Stimulated activated CD8-positive, alpha-beta memory T cell treated with anti-CD3 and anti-CD28 coated beads, Interleukin-12 subunit alpha, Interleukin-12 subunit beta, amount 100 ng/mL, for 1 hour (primary cell): Measurements from ENCODE around the gene RANBP2.
"Not testable (repeated sequence)": the region's sequence is repeated elsewhere in the genome, so short reads cannot be mapped to it uniquely, and the experiment has no call there.

Experiments used
- DNase-seq: peaks from one replicate; pipeline ENCODE4 v3.0.0-alpha.2; 2020; ENCODE audit warnings: low read depth

Gene RANBP2

DNA sequence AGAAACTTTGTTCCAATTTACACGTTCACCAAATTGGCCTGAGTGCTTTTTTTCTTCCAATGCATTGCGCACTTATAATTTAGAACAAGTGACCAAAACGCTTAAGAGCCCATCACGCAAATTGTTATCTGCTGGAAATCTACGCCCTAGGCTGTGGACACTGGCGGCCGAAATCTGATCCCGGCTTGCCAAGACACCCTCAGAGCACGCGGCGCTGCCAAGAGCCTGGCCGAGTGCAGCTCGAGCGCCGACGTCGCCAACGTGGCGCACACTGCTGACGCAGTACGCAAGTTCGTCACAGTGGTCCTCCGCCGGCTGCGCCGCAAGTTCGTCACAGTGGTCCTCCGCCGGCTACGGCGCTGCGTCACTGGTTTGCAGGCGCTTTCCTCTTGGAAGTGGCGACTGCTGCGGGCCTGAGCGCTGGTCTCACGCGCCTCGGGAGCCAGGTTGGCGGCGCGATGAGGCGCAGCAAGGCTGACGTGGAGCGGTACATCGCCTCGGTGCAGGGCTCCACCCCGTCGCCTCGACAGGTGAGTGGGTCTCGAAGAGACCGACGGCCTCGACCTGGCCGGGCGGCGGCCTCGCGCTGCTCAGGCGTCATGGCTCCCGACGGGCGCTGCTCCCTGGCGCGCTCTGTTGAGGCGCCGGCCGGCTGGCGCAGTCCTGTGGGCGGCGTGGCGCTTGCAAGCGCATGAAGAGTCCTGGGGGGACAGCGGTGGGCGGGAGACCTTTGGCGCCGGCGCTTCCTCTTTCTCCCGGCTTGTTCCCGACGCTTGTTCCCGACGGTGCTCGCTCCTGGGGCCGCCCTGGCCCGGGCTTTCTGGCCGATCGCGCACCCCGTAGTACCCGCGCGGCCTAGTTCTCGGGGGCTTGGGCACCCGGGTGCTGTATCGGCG is at the start of gene RANBP2:
TSS of gene RANBP2 (plus strand) at position 334 of the 896 bp plus-strand sequence. CDS start at position 459, 125 bp downstream.
- peak; percentile 87 for DNase-seq

GRCh38 chr2:108670282-108670681 is 49.0 kb upstream of the RANBP2 start:
- not testable (repeated sequence) for DNase-seq

GRCh38 chr2:108672200-108672805 is 47.0 kb upstream of the RANBP2 start:
- DNase-seq, result not testable (repeated sequence)

DNA sequence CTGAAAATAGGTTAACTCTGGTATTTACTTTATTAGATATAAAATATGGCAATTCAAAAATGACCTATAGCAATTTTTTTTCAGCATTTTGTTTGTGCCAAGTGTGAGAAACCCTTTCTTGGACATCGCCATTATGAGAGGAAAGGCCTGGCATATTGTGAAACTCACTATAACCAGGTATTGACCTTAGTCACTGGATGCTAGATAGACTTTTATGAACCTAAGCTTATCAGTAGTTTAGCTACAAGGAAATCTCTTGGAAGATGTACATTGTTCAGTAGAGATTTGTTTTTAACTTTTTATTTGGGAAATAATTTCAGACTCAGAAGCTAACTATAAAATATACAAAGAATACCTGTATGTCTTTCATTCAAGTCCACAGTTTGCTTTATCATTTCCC is 42.8 kb upstream of the RANBP2 start:
- not testable (repeated sequence) for DNase-seq

GRCh38 chr2:108677239-108677744 is 42.0 kb upstream of the RANBP2 start:
- DNase-seq, result not testable (repeated sequence)

DNA sequence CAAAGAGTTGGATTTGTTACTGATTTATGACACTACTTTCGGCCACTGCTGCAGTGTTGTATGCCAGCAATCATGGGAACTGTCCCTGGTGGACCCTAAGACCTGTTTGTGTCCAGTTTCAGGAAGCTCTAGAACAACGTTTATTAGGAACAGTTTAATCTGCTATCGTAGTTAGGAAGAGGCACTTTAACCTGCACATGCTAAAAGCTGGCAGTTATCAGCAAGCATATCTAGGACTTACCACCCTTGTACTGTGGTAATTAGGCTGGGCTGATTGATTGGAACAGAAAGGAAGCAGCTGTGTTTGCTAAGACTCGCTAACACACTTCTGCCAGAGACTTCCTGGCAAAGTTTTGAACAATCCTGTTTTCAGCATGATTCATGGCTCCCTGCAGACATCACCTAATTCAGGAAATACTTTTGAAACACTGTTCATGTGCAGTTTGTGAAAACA is 41.1 kb upstream of the RANBP2 start:
- not testable (repeated sequence) for DNase-seq

DNA sequence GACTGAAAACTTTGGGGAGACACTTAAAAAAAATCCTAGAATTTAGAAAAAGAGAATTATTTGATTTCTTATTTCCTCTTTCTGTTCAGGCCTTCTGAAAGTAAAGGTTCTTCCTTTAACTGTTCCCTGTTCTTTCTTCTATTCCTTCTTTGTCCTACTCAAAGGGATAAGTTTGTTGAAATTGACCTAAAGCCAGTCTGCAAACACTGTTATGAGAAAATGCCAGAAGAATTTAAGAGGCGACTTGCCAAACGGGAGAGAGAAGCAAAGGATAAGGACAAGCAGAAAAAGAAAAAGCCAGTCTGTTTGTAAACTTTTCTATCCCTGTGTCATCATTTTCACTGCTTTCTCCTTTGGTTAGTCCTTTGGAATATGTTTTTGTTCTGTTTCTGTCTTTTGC is 38.5 kb upstream of the RANBP2 start:
- not testable (repeated sequence) for DNase-seq

DNA sequence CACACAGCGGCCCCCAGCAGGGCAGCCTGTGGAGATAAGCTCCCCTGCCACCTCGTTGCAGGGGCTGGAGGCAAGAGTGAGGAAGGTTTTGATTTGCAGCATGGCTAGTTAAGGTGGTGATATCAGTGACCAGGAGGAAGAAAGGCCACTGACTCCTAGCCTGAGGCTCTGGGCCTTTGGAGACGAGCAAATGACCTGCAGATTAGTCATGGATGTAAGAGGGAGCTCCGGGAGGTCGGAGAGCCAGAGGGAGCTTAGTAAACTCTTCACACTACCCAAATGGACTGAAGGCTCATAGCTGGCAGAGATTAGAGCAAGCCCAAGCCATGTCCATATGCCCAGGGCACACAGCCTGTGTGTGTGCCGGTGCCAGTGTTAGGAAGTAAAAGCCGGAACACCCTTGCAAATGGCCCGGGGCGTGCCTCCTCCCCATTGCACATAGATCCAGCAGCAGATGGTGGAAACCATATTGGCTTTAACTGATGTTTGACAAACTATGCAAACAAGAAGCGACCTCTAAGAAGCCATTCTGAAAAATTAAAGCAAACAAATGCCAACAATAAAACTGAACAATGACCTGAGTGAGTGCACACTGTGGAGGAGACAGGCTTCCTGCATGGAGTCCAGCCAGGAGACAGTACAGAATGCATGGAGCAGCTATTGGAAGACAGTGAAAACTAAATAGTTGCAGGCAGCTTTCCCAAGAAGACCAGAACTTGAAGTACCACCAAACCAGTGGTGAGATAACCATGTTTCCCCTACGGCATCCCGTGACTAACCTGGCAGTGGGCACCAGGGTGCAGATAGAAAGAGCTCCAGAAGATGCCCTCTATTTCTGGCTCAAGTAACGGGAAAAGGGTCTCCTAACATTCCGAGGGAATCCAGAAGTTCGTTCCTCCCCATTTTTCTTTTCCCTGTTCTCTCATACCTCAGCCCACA is 30.2 kb upstream of the RANBP2 start:
- not testable (repeated sequence) for DNase-seq

DNA sequence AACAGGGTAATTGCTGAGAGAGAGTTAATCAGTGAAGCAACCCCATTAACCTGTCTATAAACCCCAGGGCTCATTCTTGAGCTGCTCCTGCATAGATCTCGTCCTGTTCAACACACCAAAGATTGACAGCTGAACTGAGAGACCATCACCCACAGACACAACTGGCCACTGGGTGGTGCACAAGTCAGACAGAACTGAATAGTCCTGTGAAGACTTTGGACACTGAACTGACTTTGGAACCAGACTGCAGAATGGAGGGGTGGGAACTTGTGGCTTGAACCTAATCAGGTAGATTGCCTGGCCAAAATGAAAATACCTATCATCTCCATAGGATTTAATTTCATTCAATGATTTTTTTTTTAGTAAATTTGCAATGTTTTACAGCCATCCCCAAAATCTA is 29.3 kb upstream of the RANBP2 start:
- DNase-seq, result not testable (repeated sequence)

DNA sequence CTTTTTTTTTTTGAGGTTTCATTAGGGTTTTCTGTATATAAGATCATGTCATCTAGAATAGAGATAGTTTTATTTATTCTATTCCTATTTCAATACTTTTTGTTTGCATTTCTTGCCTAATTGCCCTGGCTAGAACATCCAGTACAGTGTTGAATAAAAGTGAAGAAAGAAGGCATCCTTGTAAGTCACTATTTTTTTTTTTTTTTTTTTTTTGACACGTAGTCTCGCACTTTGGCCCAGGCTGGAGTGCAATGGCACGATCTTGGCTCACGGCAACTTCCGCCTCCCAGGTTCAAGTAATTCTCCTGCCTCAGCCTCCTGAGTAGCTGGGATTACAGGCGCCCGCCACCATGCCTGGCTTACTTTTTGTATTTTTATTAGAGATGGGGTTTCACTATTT is 27.8 kb upstream of the RANBP2 start:
- DNase-seq, result no peak

GRCh38 chr2:108701208-108701607 is 18.1 kb upstream of the RANBP2 start:
- no peak for DNase-seq

DNA sequence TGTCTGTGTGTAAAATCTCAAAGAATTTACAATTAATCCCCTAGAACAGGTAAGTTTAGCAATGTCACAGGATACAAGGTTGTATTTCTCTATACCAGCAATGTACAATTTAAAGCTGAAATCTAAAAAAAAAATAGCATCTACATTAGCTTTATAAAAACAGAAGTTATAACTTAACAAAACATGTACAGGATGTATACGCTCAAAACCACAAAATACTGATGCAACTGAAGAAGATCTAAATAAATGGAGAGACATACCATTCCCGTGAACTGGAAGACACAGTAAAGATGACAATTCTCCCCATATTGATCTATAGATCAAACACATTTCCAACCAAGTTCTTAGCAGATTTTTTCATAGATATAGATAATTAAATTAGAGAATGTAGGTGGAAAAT is 17.5 kb upstream of the RANBP2 start:
- no peak for DNase-seq

DNA sequence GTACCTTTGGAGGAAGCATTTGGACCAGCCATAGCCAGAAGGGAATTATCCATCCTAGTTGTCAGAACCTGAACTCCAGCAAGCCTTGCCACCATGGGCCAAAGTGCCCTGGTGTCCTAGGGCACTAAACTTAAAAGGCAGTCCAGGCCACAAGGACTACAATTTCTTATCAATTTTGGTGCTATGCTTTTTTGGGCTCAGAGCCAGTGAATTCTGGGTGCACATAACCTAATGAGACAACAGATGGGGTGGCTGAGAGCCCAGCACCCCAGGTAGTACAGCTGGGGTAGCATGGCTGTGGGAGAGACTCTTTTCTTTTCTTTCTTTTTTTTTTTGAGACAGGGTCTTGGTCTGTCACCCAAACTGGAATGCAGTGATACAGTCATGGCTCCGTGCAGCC is 14.4 kb upstream of the RANBP2 start:
- no peak for DNase-seq

- no peak for DNase-seq
Observed at GRCh38 chr2:108707300-108707699, 12.0 kb upstream of the RANBP2 start.

DNA sequence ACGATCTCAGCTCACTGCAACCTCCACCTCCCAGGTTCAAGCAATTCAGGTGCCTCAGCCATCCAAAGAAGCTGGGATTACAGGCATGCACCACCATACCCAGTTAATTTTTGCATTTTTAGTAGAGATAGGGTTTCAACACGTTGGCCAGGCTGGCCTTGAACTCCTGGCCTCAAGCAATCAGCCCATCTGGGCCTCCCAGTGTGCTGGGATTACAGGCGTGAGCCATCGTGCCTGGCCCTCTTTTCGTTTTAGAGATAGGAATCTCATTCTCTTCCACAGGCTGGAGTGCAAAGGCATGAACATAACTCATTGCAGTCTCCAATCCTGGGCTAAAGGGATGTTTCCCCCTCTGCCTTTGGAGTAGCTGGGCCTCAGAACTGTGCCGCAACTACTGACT is 2.3 kb upstream of the RANBP2 start:
- not testable (repeated sequence) for DNase-seq

- DNase-seq, result not testable (repeated sequence)
Observed at GRCh38 chr2:108726048-108726447, 6.8 kb downstream of the RANBP2 start.

- DNase-seq, result not testable (repeated sequence)
Observed at GRCh38 chr2:108734656-108735055, 15.4 kb downstream of the RANBP2 start.

DNA sequence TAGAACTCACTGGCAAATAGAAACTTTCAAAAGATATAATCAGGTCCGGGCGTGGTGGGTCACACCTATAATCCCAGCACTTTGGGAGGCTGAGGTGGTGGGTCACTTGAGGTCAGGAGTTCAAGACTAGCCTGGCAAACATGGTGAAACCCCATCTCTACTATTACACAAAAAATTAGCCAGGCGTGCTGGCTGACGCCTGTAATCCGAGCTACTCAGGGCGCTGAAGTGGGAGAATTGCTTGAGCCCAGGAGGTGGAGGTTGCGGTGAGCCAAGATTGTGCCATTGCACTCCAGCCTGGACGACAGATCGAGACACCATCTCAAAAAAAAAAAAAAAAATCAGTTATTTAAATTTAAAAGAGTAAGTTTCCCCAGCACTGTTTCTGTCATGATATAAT is 38.7 kb downstream of the RANBP2 start:
- not testable (repeated sequence) for DNase-seq

DNA sequence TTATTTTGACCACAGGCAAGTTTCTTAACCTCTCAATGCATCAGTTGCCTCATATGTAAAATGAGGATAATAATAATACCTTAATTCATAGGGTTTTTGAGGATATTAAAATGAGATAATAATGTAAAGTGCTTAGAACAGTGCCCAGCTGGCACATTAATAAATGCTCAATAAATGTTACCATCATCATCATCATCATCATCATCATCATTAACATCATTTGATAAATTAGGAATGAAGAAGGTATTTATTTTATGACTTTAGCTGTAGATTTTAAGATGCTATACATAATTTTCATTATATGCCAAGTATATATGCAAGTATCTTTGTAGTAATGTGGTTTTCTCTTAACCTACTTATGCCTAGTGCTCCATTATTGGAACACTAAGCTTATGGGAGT is 43.3 kb downstream of the RANBP2 start:
- DNase-seq, result not testable (repeated sequence)

GRCh38 chr2:108766671-108767070 is 47.4 kb downstream of the RANBP2 start:
- not testable (repeated sequence) for DNase-seq

- DNase-seq, result not testable (repeated sequence)
Observed at GRCh38 chr2:108767859-108768258, 48.6 kb downstream of the RANBP2 start.

- no peak for DNase-seq
Observed at GRCh38 chr2:108776475-108776874, 57.2 kb downstream of the RANBP2 start.
